Measurements from ENCODE around the gene TTYH1.
"Not testable (repeated sequence)": the region's sequence is repeated elsewhere in the genome, so short reads cannot be mapped to it uniquely, and the experiment has no call there.

The TTYH1 gene

DNA sequence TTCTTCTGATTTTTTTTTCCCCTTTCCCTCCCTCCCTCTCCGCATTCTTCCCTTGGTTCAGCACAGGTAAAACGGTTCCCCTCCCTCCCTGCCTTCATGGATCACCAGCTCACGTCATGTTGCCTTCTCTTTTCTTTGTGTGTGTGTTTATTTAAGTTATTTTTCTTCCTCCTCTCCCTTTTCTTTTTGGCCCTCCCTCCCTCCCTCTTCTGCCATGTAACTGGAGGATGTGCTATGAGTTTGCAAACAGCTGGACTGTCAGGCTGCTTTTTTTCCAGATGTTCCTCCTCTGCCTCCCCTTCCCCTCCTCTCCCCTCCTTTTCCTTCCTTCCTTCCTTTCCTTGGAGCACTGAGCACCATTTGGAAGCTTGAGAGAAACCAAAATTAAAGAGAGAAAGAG lies 46.3 kb downstream of the TTYH1 start:
- DNase-seq: no peak

GRCh38 chr19:54462047-54462654 lies 46.9 kb downstream of the TTYH1 start:
- no peak for DNase-seq

- peak; percentile 71 for DNase-seq
These were observed 47.6 kb downstream of the TTYH1 start for GRCh38 chr19:54462655-54463530.

GRCh38 chr19:54463531-54464043 lies 48.3 kb downstream of the TTYH1 start, which contains the start of gene LENG9:
Gene LENG9, minus strand, starts transcription at chr19:54463778. Its CDS starts 252 bp downstream, at chr19:54463526.
- DNase-seq: peak; percentile 93

GRCh38 chr19:54464044-54464629 lies 48.9 kb downstream of the TTYH1 start:
- DNase-seq: peak; percentile 82

DNA sequence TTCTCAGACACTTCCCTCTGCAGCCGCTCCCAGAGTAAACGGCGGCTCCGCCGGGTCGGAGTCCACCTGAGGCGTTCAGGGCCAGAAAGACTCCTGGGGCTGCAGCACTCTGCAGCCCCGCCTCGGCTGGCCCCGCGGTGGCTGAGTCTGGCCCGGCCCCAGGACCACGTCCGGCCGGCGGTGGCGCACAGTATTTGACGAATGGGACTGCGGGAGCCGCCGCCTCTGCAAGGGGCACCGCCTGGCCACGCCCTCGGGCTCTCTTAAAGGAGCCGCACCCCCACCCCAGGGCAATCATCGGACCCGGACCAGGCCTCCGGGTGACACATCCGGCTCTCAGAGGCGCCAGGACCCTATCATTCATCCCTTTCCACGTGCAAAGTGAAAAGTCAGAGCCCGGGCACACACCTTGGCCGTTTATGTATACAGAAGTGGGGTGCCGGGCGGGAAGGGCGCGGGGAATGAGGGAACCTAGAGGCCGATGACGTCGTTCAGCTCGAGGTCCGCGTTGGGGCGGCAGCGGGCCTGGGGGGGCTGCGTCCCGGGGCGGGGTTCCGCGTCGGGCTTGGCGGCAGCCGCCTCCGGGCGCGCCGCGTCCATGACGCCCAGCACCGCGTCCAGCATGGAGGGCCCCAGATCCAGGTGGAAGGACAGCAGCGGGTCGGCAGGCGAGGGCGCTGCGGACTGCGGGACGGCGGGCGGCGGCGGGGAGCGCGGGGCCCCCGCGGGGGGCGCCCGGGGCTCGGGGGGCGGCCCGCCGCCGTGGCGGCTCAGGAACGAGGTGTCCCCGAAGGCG lies 49.6 kb downstream of the TTYH1 start:
- peak; percentile 78 for DNase-seq

DNA sequence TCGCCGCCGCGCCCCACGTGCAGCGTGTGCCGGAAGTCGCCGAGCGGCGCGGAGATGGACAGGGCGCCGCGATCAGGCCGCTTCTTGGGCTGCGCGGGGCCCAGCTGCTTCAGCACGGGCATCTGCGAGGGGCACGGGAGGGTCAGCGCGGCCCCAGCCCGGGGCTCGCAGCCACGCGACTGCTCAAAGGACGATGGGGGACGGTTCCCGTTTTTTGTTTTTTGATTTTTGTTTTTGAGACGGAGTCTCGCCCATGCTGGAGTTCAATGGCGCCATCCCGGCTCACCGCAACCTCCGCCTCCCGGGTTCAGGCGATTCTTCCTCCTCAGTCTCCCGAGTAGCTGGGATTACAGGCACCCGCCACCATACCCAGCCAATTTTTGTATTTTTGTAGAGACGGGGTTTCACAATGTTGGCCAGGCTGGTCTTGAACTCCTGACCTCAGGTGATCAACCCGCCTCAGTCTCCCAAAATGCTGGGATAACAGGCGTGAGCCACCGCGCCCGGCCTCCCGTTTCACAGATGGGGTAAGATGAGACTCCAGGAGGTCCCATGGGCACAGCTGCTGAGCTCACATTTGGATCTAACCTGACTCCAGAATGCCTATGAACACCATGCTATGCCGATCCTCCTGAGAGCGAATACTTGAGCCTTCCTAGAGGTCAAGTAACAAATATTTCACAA lies 50.3 kb downstream of the TTYH1 start:
- DNase-seq: no peak

GRCh38 chr19:54466110-54466480 lies 50.8 kb downstream of the TTYH1 start:
- not testable (repeated sequence) for DNase-seq

- no peak for DNase-seq
These were observed 54.3 kb downstream of the TTYH1 start for GRCh38 chr19:54469496-54469934.

GRCh38 chr19:54470276-54470887 lies 55.1 kb downstream of the TTYH1 start:
- DNase-seq: no peak

- no peak for DNase-seq
These were observed 55.9 kb downstream of the TTYH1 start for GRCh38 chr19:54470991-54471782.

DNA sequence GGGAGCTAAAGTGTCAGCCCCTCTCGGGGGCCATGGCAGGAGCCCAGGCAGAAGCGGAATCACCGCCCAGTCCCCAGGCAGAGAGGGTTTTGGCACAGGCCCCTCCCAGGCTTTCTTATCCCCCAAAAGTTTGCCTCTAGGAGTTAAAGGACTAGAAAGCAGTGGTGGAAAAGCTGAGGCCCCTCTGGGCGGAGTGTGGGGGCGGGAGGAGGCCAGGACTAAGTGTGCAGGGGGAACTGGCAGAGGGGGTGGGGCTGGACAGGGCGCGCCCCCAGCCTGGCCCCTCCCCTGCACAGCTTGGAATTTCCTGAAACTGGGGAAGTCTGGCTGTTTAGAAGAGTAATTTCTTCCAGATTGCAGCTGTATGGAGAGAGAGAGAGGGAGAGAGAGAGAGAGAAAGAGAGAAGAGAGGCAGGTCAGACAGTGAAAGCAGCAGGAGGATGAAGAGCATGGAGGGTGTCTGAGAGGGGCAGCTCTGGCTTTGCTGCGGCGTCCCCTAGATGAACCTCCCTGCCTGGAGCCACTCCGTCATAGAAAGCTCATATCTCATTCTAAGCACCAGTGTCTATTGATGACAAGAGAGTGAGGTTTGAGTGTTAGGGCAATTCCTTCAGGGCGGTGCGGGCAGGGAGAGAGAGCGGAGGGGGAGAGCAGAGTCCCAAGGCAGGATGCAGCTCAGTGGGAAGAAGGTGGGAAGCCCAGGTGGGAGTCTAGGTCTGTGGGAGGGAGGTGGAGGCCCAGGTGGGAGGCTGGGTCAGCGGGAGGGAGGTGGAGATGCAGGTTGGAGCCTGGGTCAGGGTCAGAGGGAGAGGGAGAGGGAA lies 58.0 kb downstream of the TTYH1 start, which contains the start of gene CDC42EP5:
CDC42EP5 (minus strand) TSS at position 226 of the 821 bp plus-strand sequence. CDS start 7,749 bp downstream, outside the sequence.
- no peak for DNase-seq

- DNase-seq: no peak
These were observed 58.7 kb downstream of the TTYH1 start for GRCh38 chr19:54473892-54474372.

DNA sequence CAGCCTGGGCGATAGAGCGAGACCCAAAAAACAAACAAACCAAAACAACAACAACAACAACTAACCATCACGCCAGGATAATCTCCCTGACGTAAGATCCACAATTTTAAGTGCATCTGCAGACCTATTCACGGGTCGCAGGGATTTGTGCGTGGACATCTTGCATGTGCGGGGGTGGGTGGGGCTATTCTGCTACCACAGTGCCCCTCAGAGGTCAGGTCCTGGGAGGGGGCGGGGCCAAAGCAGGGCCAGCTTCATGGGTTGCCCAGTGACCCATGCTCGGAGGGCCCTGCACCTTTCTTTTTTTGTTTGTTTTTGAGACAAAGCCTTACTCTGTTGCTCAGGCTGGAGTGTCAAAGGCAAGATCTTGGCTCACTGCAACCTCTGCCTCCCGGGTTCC lies 60.4 kb downstream of the TTYH1 start:
- no peak for DNase-seq

DNA sequence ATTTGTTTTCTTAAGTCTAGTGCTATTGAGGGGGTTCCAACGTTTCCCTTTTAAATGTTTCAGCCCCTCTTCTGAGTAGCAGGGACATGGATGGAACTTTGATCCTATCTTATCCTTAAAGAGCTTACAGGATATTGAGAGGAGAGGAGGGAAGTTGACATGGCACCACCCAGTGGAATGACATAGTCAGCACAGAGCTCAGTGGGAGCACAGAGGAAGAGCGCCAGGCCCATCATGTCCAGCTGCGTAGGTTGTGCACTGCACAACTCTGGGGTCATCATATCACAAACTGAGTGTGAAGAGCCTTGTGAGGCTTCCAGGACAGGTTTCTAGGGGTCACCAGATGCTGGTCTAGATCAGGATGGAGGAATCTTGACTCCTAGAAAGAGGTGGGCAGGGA lies 62.4 kb downstream of the TTYH1 start:
- DNase-seq: no peak

DNA sequence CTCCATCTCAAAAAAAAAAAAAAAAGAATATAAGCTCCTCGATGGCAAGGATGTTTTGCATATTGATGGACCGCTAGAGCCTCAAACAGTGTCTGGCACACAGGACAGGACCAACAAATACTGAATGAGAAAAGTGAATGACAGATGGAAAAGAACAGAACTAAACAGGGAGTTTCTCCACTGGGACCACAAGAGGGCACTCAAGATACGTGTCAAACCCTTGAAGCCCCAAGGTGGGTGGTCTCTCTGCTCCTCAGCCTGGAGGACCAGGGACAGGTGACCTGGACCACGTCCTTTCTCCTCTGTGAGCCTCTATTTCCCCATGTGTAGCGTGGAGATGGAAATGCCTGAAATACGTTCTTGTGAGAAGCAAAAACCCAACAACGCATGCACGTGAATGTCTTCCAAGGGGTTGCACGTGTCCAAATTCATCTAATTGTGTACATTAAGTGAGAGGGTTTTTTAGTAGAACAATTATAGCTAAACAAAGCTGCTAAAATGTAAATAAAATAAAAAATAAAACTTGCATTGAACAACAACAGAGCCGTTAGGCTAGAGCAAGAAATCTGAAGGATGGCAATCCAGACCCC lies 63.5 kb downstream of the TTYH1 start:
- peak; percentile 28 for DNase-seq

DNA sequence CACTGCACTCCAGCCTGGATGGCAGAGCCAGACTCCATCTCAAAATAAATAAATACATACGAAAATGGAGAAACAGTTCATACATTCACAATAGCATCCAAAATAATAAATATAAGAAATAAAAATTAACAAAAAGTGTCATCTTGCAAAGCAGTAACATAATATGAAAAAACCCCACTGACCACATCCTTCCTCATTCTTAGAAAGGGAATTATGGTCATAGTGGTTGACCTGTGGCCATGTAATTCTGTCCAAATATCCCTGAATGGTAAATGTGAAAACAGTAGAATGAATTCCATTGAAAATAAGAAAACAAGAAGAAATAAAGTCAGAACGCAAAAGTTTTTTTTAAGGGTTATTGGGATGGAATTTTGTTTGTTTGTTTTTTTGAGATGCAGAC lies 64.8 kb downstream of the TTYH1 start:
- DNase-seq: no peak

- peak; percentile 51 for DNase-seq
These were observed 66.2 kb downstream of the TTYH1 start for GRCh38 chr19:54481326-54481930.

- DNase-seq: no peak
These were observed 67.6 kb downstream of the TTYH1 start for GRCh38 chr19:54482889-54483288.

Data from CD4-positive, alpha-beta T cell treated with Interleukin-6 for 4 hours (primary cell).